GM18502 (cell line): Measurements from ENCODE around the gene SLC35F3.

ENCODE experiments used
- ATAC-seq: cut with Tn5 transposase; IDR thresholded peaks from one replicate; pipeline ENCODE4 v1.9.1; 2021; ENCODE audit warnings: mild to moderate bottlenecking; ENCODE audit not compliant: unreplicated experiment, poor library complexity

The SLC35F3 gene

GRCh38 chr1:233962878-233963277 is 58.4 kb downstream of the SLC35F3 start:
- no peak for ATAC-seq

- ATAC-seq = no peak
Observed at GRCh38 chr1:233965856-233966255, 61.4 kb downstream of the SLC35F3 start.

GRCh38 chr1:233971753-233972152 is 67.3 kb downstream of the SLC35F3 start:
- ATAC-seq = no peak

GRCh38 chr1:233972563-233972950 is 68.1 kb downstream of the SLC35F3 start:
- no peak for ATAC-seq

GRCh38 chr1:233972951-233973635 is 68.6 kb downstream of the SLC35F3 start:
- ATAC-seq = no peak

- ATAC-seq = no peak
Observed at GRCh38 chr1:233975486-233975885, 71.0 kb downstream of the SLC35F3 start.

GRCh38 chr1:233981042-233981675 is 76.7 kb downstream of the SLC35F3 start:
- no peak for ATAC-seq

GRCh38 chr1:233982827-233983518 is 78.5 kb downstream of the SLC35F3 start:
- ATAC-seq = no peak

GRCh38 chr1:233983811-233984210 is 79.3 kb downstream of the SLC35F3 start:
- ATAC-seq = no peak

GRCh38 chr1:233988963-233989696 is 84.7 kb downstream of the SLC35F3 start:
- ATAC-seq = no peak

- ATAC-seq = no peak
Observed at GRCh38 chr1:233990486-233990885, 86.0 kb downstream of the SLC35F3 start.

GRCh38 chr1:233993651-233994050 is 89.2 kb downstream of the SLC35F3 start:
- ATAC-seq = peak; percentile 45

- ATAC-seq = no peak
Observed at GRCh38 chr1:233994112-233994511, 89.6 kb downstream of the SLC35F3 start.

GRCh38 chr1:233998456-233998855 is 94.0 kb downstream of the SLC35F3 start:
- ATAC-seq = no peak

GRCh38 chr1:233998891-233999290 is 94.4 kb downstream of the SLC35F3 start:
- ATAC-seq = no peak

GRCh38 chr1:234000557-234001041 is 96.1 kb downstream of the SLC35F3 start:
- ATAC-seq = no peak

GRCh38 chr1:234001817-234002216 is 97.3 kb downstream of the SLC35F3 start:
- no peak for ATAC-seq

- ATAC-seq = no peak
Observed at GRCh38 chr1:234004591-234004990, 100.1 kb downstream of the SLC35F3 start.

- no peak for ATAC-seq
Observed at GRCh38 chr1:234007684-234008083, 103.2 kb downstream of the SLC35F3 start.

- no peak for ATAC-seq
Observed at GRCh38 chr1:234008591-234008990, 104.1 kb downstream of the SLC35F3 start.

GRCh38 chr1:234009668-234010067 is 105.2 kb downstream of the SLC35F3 start:
- ATAC-seq = no peak
